Activated effector memory CD4-positive, alpha-beta T cell treated with Interleukin-2 at 50 U/mL for 16 hours (primary cell): ENCODE measurements around the gene ANP32E.
A peak's percentile ranks its signal among the peaks of the same experiment; 100 is the strongest.
"Not testable (repeated sequence)": the region's sequence is repeated elsewhere in the genome, so short reads cannot be mapped to it uniquely, and the experiment has no call there.

ENCODE experiments used
- DNase-seq: peaks from one replicate; pipeline ENCODE4 v3.0.0-alpha.2; 2020

Gene ANP32E

GRCh38 chr1:150256554-150257341, 20.8 kb upstream of the ANP32E start:
- no peak for DNase-seq

- no peak for DNase-seq
These were observed 20.3 kb upstream of the ANP32E start for GRCh38 chr1:150256198-150256553.

GRCh38 chr1:150249936-150250335, 14.0 kb upstream of the ANP32E start:
- DNase-seq: no peak

GRCh38 chr1:150243003-150243402, 7.1 kb upstream of the ANP32E start:
- no peak for DNase-seq

GRCh38 chr1:150237746-150238145, 1.8 kb upstream of the ANP32E start:
- DNase-seq: no peak

GRCh38 chr1:150237176-150237575, 1.3 kb upstream of the ANP32E start:
- DNase-seq: not testable (repeated sequence)

- no peak for DNase-seq
These were observed 745 bp upstream of the ANP32E start for GRCh38 chr1:150236614-150237100.

- no peak for DNase-seq
These were observed 539 bp downstream of the ANP32E start for GRCh38 chr1:150235294-150235851.

GRCh38 chr1:150234566-150235293, 1.2 kb downstream of the ANP32E start:
- DNase-seq: peak; percentile 81

- DNase-seq: no peak
These were observed 1.7 kb downstream of the ANP32E start for GRCh38 chr1:150234309-150234565.

- no peak for DNase-seq
These were observed 2.3 kb downstream of the ANP32E start for GRCh38 chr1:150233359-150234308.

GRCh38 chr1:150232921-150233320, 3.0 kb downstream of the ANP32E start:
- DNase-seq: not testable (repeated sequence)

- not testable (repeated sequence) for DNase-seq
These were observed 7.7 kb downstream of the ANP32E start for GRCh38 chr1:150228246-150228645.

GRCh38 chr1:150227228-150227627, 8.7 kb downstream of the ANP32E start:
- no peak for DNase-seq

- DNase-seq: no peak
These were observed 9.4 kb downstream of the ANP32E start for GRCh38 chr1:150226486-150226885.

- DNase-seq: no peak
These were observed 10.4 kb downstream of the ANP32E start for GRCh38 chr1:150225546-150225945.

- DNase-seq: no peak
These were observed 10.9 kb downstream of the ANP32E start for GRCh38 chr1:150224983-150225382.

GRCh38 chr1:150221552-150221951, 14.4 kb downstream of the ANP32E start:
- no peak for DNase-seq

GRCh38 chr1:150215855-150216254, 20.1 kb downstream of the ANP32E start:
- DNase-seq: not testable (repeated sequence)

GRCh38 chr1:150214099-150214756, 21.7 kb downstream of the ANP32E start:
- DNase-seq: not testable (repeated sequence)

GRCh38 chr1:150213170-150214098, 22.5 kb downstream of the ANP32E start:
- peak; percentile 86 for DNase-seq
